Activated CD4-positive, alpha-beta T cell treated with anti-CD3 and anti-CD28 coated beads, Interleukin-2, Interleukin-4, amounts not matched to agents 100 ng/mL and 50 ng/mL, durations not matched to agents 16 hours and 8 hours (primary cell): ENCODE measurements around the gene RBBP9.
A peak's percentile ranks its signal among the peaks of the same experiment; 100 is the strongest.
"Not testable (repeated sequence)": the region's sequence is repeated elsewhere in the genome, so short reads cannot be mapped to it uniquely, and the experiment has no call there.

Experiments used
- DNase-seq: peaks from one replicate; pipeline ENCODE4 v3.0.0-alpha.2; 2020; ENCODE audit warnings: low spot score

The RBBP9 gene

GRCh38 chr20:18496740-18497592 is at the start of gene RBBP9:
Gene RBBP9, minus strand, starts transcription at chr20:18497225. Its CDS starts 58 bp downstream, at chr20:18497167.
- DNase-seq = peak; percentile 87

GRCh38 chr20:18545566-18545965 is 48.5 kb upstream of the RBBP9 start:
- no peak for DNase-seq

- no peak for DNase-seq
These were observed 46.9 kb upstream of the RBBP9 start for GRCh38 chr20:18543932-18544331.

- no peak for DNase-seq
These were observed 46.2 kb upstream of the RBBP9 start for GRCh38 chr20:18543216-18543615.

- DNase-seq = no peak
These were observed 44.7 kb upstream of the RBBP9 start for GRCh38 chr20:18541741-18542140.

- no peak for DNase-seq
These were observed 40.6 kb upstream of the RBBP9 start for GRCh38 chr20:18537651-18538050.

- DNase-seq = no peak
These were observed 37.1 kb upstream of the RBBP9 start for GRCh38 chr20:18533978-18534644.

GRCh38 chr20:18533491-18533890 is 36.5 kb upstream of the RBBP9 start:
- DNase-seq = no peak

GRCh38 chr20:18532626-18533025 is 35.6 kb upstream of the RBBP9 start:
- DNase-seq = no peak

- no peak for DNase-seq
These were observed 32.0 kb upstream of the RBBP9 start for GRCh38 chr20:18529041-18529440.

- DNase-seq = no peak
These were observed 30.8 kb upstream of the RBBP9 start for GRCh38 chr20:18527836-18528235.

- DNase-seq = no peak
These were observed 30.3 kb upstream of the RBBP9 start for GRCh38 chr20:18527339-18527738.

- DNase-seq = not testable (repeated sequence)
These were observed 29.7 kb upstream of the RBBP9 start for GRCh38 chr20:18526761-18527160.

- no peak for DNase-seq
These were observed 27.6 kb upstream of the RBBP9 start for GRCh38 chr20:18524646-18525045.

- no peak for DNase-seq
These were observed 26.0 kb upstream of the RBBP9 start for GRCh38 chr20:18523066-18523465.

- DNase-seq = not testable (repeated sequence)
These were observed 25.0 kb upstream of the RBBP9 start for GRCh38 chr20:18522066-18522465.

GRCh38 chr20:18515973-18516372 is 18.9 kb upstream of the RBBP9 start:
- DNase-seq = no peak

GRCh38 chr20:18514127-18514526 is 17.1 kb upstream of the RBBP9 start:
- no peak for DNase-seq

GRCh38 chr20:18513208-18513607 is 16.2 kb upstream of the RBBP9 start:
- no peak for DNase-seq

GRCh38 chr20:18511571-18511970 is 14.5 kb upstream of the RBBP9 start:
- DNase-seq = no peak

GRCh38 chr20:18507218-18508191 is 10.5 kb upstream of the RBBP9 start, which contains the start of gene SEC23B:
Gene SEC23B, plus strand, starts transcription at chr20:18507940. Its CDS starts 2,896 bp downstream, at chr20:18510836.
- DNase-seq = peak; percentile 98

GRCh38 chr20:18506744-18507143 is 9.7 kb upstream of the RBBP9 start:
- peak; percentile 19 for DNase-seq
